Measurements from ENCODE around the gene FOXA2.
A peak's percentile ranks its signal among the peaks of the same experiment; 100 is the strongest.
"Not testable (repeated sequence)": the region's sequence is repeated elsewhere in the genome, so short reads cannot be mapped to it uniquely, and the experiment has no call there.

The FOXA2 gene

DNA sequence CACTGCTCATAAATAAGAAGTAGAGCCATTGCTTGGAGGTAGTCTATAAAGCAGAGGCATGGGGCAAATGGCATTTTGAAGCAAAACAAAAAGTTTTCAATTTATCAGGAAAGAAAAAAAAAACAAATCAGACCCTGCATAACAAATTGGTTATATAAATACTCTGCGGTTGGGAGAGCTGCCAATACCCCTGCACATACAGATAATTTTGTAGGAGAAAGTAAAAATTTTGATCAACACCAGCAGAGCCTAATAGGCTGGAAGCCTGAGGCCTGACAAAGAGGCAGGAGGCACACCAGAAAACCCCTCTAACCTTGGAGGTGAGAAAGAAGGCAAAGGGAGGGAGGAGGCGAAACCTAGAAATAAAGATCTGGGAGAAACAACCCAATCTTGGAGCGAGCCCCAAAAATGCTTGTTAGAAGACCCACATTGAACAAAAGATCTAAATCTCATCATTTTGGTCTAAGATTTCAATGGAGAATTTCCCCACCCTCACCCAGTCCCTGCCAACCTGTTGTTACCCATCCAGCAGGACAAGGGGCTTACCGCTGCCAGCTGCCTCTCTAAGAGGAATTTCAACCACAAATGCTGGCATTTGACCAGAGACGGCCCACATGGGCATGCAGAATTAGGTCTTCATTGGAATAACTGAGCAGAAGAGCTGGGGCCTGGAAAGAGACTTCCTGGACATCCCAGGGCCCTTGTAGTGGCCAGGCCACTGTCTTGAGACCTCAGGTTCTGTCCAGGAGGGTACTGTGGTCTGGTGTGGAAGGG, 28.4 kb downstream of the FOXA2 start:
- H3K79me2 ChIP-seq (ENCODE audit: control insufficient read depth, insufficient read depth, low read length) = no peaks in the 10 kb centered on the region

DNA sequence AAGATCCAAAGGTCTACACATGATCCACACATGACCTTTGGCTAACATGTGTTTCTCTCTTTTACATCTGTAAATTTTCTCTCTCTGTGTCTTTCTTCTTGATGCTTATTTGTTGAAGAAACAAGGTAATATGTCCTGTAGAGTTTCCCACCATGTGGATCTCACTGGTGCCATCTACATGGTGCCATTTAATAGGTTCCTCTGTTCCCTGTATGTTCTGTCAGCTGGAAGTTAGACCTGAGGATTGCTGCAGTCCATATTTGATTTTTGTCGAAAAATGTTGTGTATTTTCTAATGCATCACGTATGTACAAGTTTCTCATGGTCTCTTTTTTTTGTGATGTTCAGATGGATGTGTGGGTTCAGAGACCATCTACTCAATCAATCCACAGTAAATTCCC, 30.0 kb downstream of the FOXA2 start:
- no peak overlapping the region for H3K4ac ChIP-seq (ENCODE audit: low read depth, low read length)
- H3K79me2 ChIP-seq (ENCODE audit: control insufficient read depth, insufficient read depth, low read length) = no peaks in the 10 kb centered on the region
- peaks cover 6% of the 10 kb centered on the region for H3K4me1 ChIP-seq (ENCODE audit: control insufficient read depth, low read depth, low read length)
- no peak overlapping the region for H3K23ac ChIP-seq (ENCODE audit: low read length)
- H2BK120ac ChIP-seq (ENCODE audit: low read depth, low read length) = no peak overlapping the region
- no peak overlapping the region for H3K4me2 ChIP-seq (ENCODE audit: low read length)
- H4K5ac ChIP-seq (ENCODE audit: low read length) = no peak overlapping the region
- H3K79me1 ChIP-seq (ENCODE audit: low read length) = no peaks in the 10 kb centered on the region
- no peak overlapping the region for H3K9ac ChIP-seq (ENCODE audit: low read length)
- H3K4me3 ChIP-seq (ENCODE audit: low read length) = no peak overlapping the region
- H3K18ac ChIP-seq (ENCODE audit: low read length) = no peak overlapping the region
- no peak overlapping the region for H3K56ac ChIP-seq (ENCODE audit: low read length)
- no peak overlapping the region for H2BK15ac ChIP-seq (replicated peaks; ENCODE audit: low read depth)
- no peaks in the 10 kb centered on the region for H3K36me3 ChIP-seq (ENCODE audit: control insufficient read depth, insufficient read depth, low read length)
- peaks cover 15% of the 10 kb centered on the region for H3K27me3 ChIP-seq (ENCODE audit: insufficient read depth, low read length, poor library complexity)
- no peak overlapping the region for H2BK5ac ChIP-seq (ENCODE audit: low read length)
- no peak overlapping the region for H3K27ac ChIP-seq (ENCODE audit: low read depth, low read length)
- no CpG with 5 or more reads among the region's 2 CpGs for WGBS (ENCODE audit: extremely low coverage, insufficient coverage, low lambda C conversion rate)
- H2AK5ac ChIP-seq (ENCODE audit: low read length) = no peak overlapping the region
- H4K8ac ChIP-seq (ENCODE audit: low read depth, low read length) = no peak overlapping the region
- no peak for DNase-seq

More for the DNA sequence above, 28.4 kb downstream of the FOXA2 start:
- H3K56ac ChIP-seq (ENCODE audit: low read length) = no peak overlapping the region
- no peak for DNase-seq
- no peaks in the 10 kb centered on the region for H3K36me3 ChIP-seq (ENCODE audit: control insufficient read depth, insufficient read depth, low read length)
- H3K9ac ChIP-seq (ENCODE audit: low read length) = no peak overlapping the region
- H3K27me3 ChIP-seq (ENCODE audit: insufficient read depth, low read length, poor library complexity) = peaks cover 29% of the 10 kb centered on the region
- no peak overlapping the region for H2BK5ac ChIP-seq (ENCODE audit: low read length)
- H2AK5ac ChIP-seq (ENCODE audit: low read length) = no peak overlapping the region
- H3K23ac ChIP-seq (ENCODE audit: low read length) = no peak overlapping the region
- H3K27ac ChIP-seq (ENCODE audit: low read depth, low read length) = no peak overlapping the region
- no peak overlapping the region for H2BK120ac ChIP-seq (ENCODE audit: low read depth, low read length)
- H4K8ac ChIP-seq (ENCODE audit: low read depth, low read length) = no peak overlapping the region
- H3K4ac ChIP-seq (ENCODE audit: low read depth, low read length) = peak overlapping the region; percentile 37
- H3K18ac ChIP-seq (ENCODE audit: low read length) = no peak overlapping the region
- peaks cover 2% of the 10 kb centered on the region for H3K4me1 ChIP-seq (ENCODE audit: control insufficient read depth, low read depth, low read length)
- no peaks in the 10 kb centered on the region for H3K79me1 ChIP-seq (ENCODE audit: low read length)
- WGBS (ENCODE audit: extremely low coverage, insufficient coverage, low lambda C conversion rate) = no CpG with 5 or more reads among the region's 5 CpGs
- no peak overlapping the region for H3K4me3 ChIP-seq (ENCODE audit: low read length)
- no peak overlapping the region for H4K5ac ChIP-seq (ENCODE audit: low read length)
- H2BK15ac ChIP-seq (replicated peaks; ENCODE audit: low read depth) = no peak overlapping the region
- no peak overlapping the region for H3K4me2 ChIP-seq (ENCODE audit: low read length)

DNA sequence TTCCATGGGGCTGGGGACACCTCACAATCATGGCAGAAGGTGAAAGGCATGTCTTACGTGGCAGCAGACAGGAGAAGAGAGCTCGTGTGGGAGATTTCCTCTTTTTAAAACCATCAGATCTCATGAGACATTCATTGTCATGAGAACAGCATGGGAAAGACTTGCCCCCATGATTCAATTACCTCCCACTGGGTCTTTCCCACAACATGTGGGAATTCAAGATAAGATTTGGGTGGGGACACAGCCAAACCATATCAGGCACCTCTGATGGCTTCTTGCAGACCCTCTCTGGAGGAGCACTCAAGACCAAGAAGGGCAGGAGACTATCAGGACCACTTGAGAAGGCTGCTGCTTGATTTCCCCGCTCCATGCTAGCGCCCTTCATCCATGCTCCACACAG, 33.9 kb downstream of the FOXA2 start:
- H3K36me3 ChIP-seq (ENCODE audit: control insufficient read depth, insufficient read depth, low read length); H3K4ac ChIP-seq (ENCODE audit: low read depth, low read length); H3K9ac ChIP-seq (ENCODE audit: low read length); H3K4me1 ChIP-seq (ENCODE audit: control insufficient read depth, low read depth, low read length); H3K18ac ChIP-seq (ENCODE audit: low read length); H2BK120ac ChIP-seq (ENCODE audit: low read depth, low read length); H3K27ac ChIP-seq (ENCODE audit: low read depth, low read length); DNase-seq; H3K79me1 ChIP-seq (ENCODE audit: low read length); H3K4me3 ChIP-seq (ENCODE audit: low read length); H4K5ac ChIP-seq (ENCODE audit: low read length); H4K8ac ChIP-seq (ENCODE audit: low read depth, low read length); H2BK15ac ChIP-seq (replicated peaks; ENCODE audit: low read depth); H3K4me2 ChIP-seq (ENCODE audit: low read length); H2BK5ac ChIP-seq (ENCODE audit: low read length); H3K79me2 ChIP-seq (ENCODE audit: control insufficient read depth, insufficient read depth, low read length); H3K27me3 ChIP-seq (ENCODE audit: insufficient read depth, low read length, poor library complexity): not testable (repeated sequence)
- peak overlapping the region; percentile 88 for H2AK5ac ChIP-seq (ENCODE audit: low read length)
- H3K23ac ChIP-seq (ENCODE audit: low read length) = peak overlapping the region; percentile 74
- H3K56ac ChIP-seq (ENCODE audit: low read length) = peak overlapping the region; percentile 25
- no CpG with 5 or more reads among the region's 4 CpGs for WGBS (ENCODE audit: extremely low coverage, insufficient coverage, low lambda C conversion rate)

DNA sequence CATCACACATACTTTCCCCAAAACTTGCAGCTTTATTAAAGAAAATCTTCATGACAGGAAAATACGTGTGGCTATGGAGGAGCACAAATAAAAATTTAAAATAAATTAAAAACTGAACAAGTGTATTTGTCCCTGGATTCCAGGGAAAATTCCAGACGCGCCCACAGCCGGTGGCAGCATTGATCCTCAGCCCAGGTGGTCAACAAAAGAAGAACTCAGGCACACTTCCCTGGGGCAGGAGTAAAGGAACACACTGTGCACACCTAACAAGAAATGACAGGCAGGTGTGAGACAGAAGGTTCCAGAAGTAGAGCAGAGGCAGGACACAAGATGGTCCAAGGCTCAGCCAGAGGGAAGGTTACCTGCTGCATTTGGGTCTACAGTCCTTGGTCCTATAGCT, 36.3 kb downstream of the FOXA2 start:
- no peak for DNase-seq
- H4K8ac ChIP-seq (ENCODE audit: low read depth, low read length) = no peak overlapping the region
- H3K4me3 ChIP-seq (ENCODE audit: low read length) = no peak overlapping the region
- H2BK120ac ChIP-seq (ENCODE audit: low read depth, low read length) = no peak overlapping the region
- no peak overlapping the region for H3K9ac ChIP-seq (ENCODE audit: low read length)
- no peak overlapping the region for H3K56ac ChIP-seq (ENCODE audit: low read length)
- H3K79me1 ChIP-seq (ENCODE audit: low read length) = no peaks in the 10 kb centered on the region
- H3K4me2 ChIP-seq (ENCODE audit: low read length) = no peak overlapping the region
- peaks cover 6% of the 10 kb centered on the region for H3K4me1 ChIP-seq (ENCODE audit: control insufficient read depth, low read depth, low read length)
- H3K79me2 ChIP-seq (ENCODE audit: control insufficient read depth, insufficient read depth, low read length) = no peaks in the 10 kb centered on the region
- no CpG with 5 or more reads among the region's 4 CpGs for WGBS (ENCODE audit: extremely low coverage, insufficient coverage, low lambda C conversion rate)
- H3K27ac ChIP-seq (ENCODE audit: low read depth, low read length) = no peak overlapping the region
- H3K4ac ChIP-seq (ENCODE audit: low read depth, low read length) = no peak overlapping the region
- H3K18ac ChIP-seq (ENCODE audit: low read length) = no peak overlapping the region
- no peaks in the 10 kb centered on the region for H3K27me3 ChIP-seq (ENCODE audit: insufficient read depth, low read length, poor library complexity)
- no peak overlapping the region for H2BK15ac ChIP-seq (replicated peaks; ENCODE audit: low read depth)
- no peak overlapping the region for H3K23ac ChIP-seq (ENCODE audit: low read length)
- no peak overlapping the region for H2BK5ac ChIP-seq (ENCODE audit: low read length)
- no peak overlapping the region for H2AK5ac ChIP-seq (ENCODE audit: low read length)
- H3K36me3 ChIP-seq (ENCODE audit: control insufficient read depth, insufficient read depth, low read length) = no peaks in the 10 kb centered on the region
- no peak overlapping the region for H4K5ac ChIP-seq (ENCODE audit: low read length)

DNA sequence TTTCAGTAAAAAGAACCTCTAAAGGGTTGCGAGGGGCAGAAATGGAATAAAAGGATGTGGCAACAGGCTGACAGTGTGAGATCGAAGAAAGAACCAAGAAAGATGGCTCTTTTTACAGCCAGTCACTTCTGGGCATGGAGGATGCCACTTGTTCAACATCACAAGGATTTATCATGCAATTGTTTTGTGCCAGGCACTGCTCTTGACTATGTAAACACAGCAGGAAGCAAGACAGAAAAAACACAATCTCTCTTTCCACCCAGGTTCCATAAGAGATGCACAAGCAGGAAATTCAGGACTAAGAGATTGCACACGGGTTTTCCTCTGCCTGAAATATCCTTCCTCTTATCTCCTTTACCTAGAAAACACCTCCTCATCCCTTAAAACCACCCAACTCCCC, 38.0 kb downstream of the FOXA2 start:
- Histone ChIP-seq H3K27ac (ENCODE audit: low read depth, low read length) (no peak overlapping the region), H3K4me3 (ENCODE audit: low read length) (no peak overlapping the region), H3K4me2 (ENCODE audit: low read length) (no peak overlapping the region), H2BK5ac (ENCODE audit: low read length) (no peak overlapping the region), H4K8ac (ENCODE audit: low read depth, low read length) (no peak overlapping the region), H4K5ac (ENCODE audit: low read length) (no peak overlapping the region), H3K27me3 (ENCODE audit: insufficient read depth, low read length, poor library complexity) (no peaks in the 10 kb centered on the region), H2AK5ac (ENCODE audit: low read length) (no peak overlapping the region), H2BK120ac (ENCODE audit: low read depth, low read length) (no peak overlapping the region), H3K56ac (ENCODE audit: low read length) (no peak overlapping the region), H3K23ac (ENCODE audit: low read length) (no peak overlapping the region), H3K36me3 (ENCODE audit: control insufficient read depth, insufficient read depth, low read length) (no peaks in the 10 kb centered on the region), H3K4ac (ENCODE audit: low read depth, low read length) (no peak overlapping the region), H3K4me1 (ENCODE audit: control insufficient read depth, low read depth, low read length) (peaks cover 6% of the 10 kb centered on the region), H3K18ac (ENCODE audit: low read length) (no peak overlapping the region), H3K79me1 (ENCODE audit: low read length) (no peaks in the 10 kb centered on the region), H3K9ac (ENCODE audit: low read length) (no peak overlapping the region), H3K79me2 (ENCODE audit: control insufficient read depth, insufficient read depth, low read length) (no peaks in the 10 kb centered on the region), H2BK15ac (replicated peaks; ENCODE audit: low read depth) (no peak overlapping the region)
- WGBS (ENCODE audit: extremely low coverage, insufficient coverage, low lambda C conversion rate) = no CpG with 5 or more reads among the region's 3 CpGs
- no peak for DNase-seq

DNA sequence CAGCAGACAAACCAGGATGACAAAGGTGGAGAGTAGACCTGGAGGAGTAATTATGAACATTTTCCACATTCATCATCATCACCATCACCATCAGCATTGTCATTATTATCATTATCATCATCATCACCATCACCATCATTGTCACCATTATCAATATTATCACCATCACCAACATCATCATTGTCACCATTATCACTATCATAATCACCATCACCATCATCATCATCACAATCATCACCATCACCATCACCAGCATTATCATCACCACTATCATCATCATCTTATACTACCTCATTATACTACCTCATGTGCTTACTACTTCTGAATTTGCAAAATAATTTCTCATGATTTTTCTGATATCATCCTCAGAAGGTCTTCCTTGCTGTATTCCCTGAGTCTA, 39.3 kb downstream of the FOXA2 start:
- DNase-seq = no peak
- Histone ChIP-seq H3K4ac (ENCODE audit: low read depth, low read length) (no peak overlapping the region), H4K8ac (ENCODE audit: low read depth, low read length) (no peak overlapping the region), H3K27me3 (ENCODE audit: insufficient read depth, low read length, poor library complexity) (no peaks in the 10 kb centered on the region), H3K4me1 (ENCODE audit: control insufficient read depth, low read depth, low read length) (no peaks in the 10 kb centered on the region), H2BK120ac (ENCODE audit: low read depth, low read length) (no peak overlapping the region), H2AK5ac (ENCODE audit: low read length) (no peak overlapping the region), H3K36me3 (ENCODE audit: control insufficient read depth, insufficient read depth, low read length) (no peaks in the 10 kb centered on the region), H3K18ac (ENCODE audit: low read length) (no peak overlapping the region), H3K56ac (ENCODE audit: low read length) (no peak overlapping the region), H3K9ac (ENCODE audit: low read length) (no peak overlapping the region), H3K4me2 (ENCODE audit: low read length) (no peak overlapping the region), H3K79me1 (ENCODE audit: low read length) (no peaks in the 10 kb centered on the region), H3K23ac (ENCODE audit: low read length) (no peak overlapping the region), H4K5ac (ENCODE audit: low read length) (no peak overlapping the region), H2BK15ac (replicated peaks; ENCODE audit: low read depth) (no peak overlapping the region), H3K79me2 (ENCODE audit: control insufficient read depth, insufficient read depth, low read length) (no peaks in the 10 kb centered on the region), H3K27ac (ENCODE audit: low read depth, low read length) (no peak overlapping the region), H3K4me3 (ENCODE audit: low read length) (no peak overlapping the region), H2BK5ac (ENCODE audit: low read length) (no peak overlapping the region)

All from mesendoderm (in vitro differentiated cells).